CD4-positive, alpha-beta T cell (primary cell): ENCODE measurements around the gene ASB4. TPM values are rescaled to one million over a fixed set of nuclear protein-coding genes. Genes with fewer than 3 reads are reported as not detected.

Experiments used
- ATAC-seq: fragments of 200-7000 bp; cut with Tn5 transposase; one replicate; pipeline ENCODE4 v1.10.0; 2022; ENCODE audit warnings: mild to moderate bottlenecking; ENCODE audit not compliant: poor library complexity
- CTCF ChIA-PET: fragments of 350-600 bp; sonication (Branson Sonifier 250); formaldehyde crosslinking; loops from one replicate; lab custom pipeline; 2021; ENCODE audit warnings: antibody characterized with exemption, inconsistent platforms; lab: Charles Lee
- POLR2A ChIA-PET: fragments of 350-600 bp; sonication (Branson Sonifier 250); formaldehyde crosslinking; loops from one replicate; lab custom pipeline; 2021; ENCODE audit warnings: antibody characterized with exemption, inconsistent platforms; lab: Charles Lee
- DNase-seq, 14 experiments: peaks; one replicate each; pipeline ENCODE4 v3.0.0-alpha.2; 2013 to 2020; ENCODE audit warnings: mixed read lengths in 2 of 14
- H3K27ac ChIP-seq, 2 donors: one replicate each; pipeline versions ENCODE4 v1.5.1 to v1.7.0; 2013; ENCODE audit warnings: low read length in 2 of 2, low read depth in 1 of 2, mild to moderate bottlenecking in 1 of 2
- H3K27me3 ChIP-seq, 2 experiments: 1 replicate in 1 of 2; 2 replicates in 1 of 2; pipeline versions ENCODE4 v1.6.1 to v1.7.0; 2013; ENCODE audit warnings: low read length in 2 of 2, control low read depth in 1 of 2, mild to moderate bottlenecking in 1 of 2, moderate library complexity in 1 of 2; ENCODE audit not compliant: insufficient read depth in 2 of 2, control insufficient read depth in 1 of 2
- H3K36me3 ChIP-seq: one replicate; pipeline ENCODE4 v1.6.1; 2013; ENCODE audit warnings: low read length, control low read depth; ENCODE audit not compliant: insufficient read depth
- H3K4me1 ChIP-seq: one replicate; pipeline ENCODE4 v1.6.1; 2013; ENCODE audit warnings: low read length, control low read depth; ENCODE audit not compliant: insufficient read depth
- H3K4me3 ChIP-seq: one replicate; pipeline ENCODE4 v1.5.1; 2013; ENCODE audit warnings: mild to moderate bottlenecking, low read length, moderate library complexity
- H3K9me3 ChIP-seq, 2 experiments: 1 replicate in 1 of 2; 2 replicates in 1 of 2; pipeline versions ENCODE4 v1.6.1 to v1.7.0; 2013; ENCODE audit warnings: low read length in 2 of 2, mild to moderate bottlenecking in 2 of 2, control low read depth in 1 of 2, moderate library complexity in 1 of 2; ENCODE audit not compliant: control insufficient read depth in 1 of 2, insufficient read depth in 1 of 2
- H3K27ac Mint-ChIP-seq: one replicate; pipeline ENCODE4 v1.8.0; 2020; ENCODE audit warnings: mixed read lengths
- H3K27me3 Mint-ChIP-seq: one replicate; pipeline ENCODE4 v1.8.0; 2021; ENCODE audit warnings: mixed read lengths
- H3K36me3 Mint-ChIP-seq: one replicate; pipeline ENCODE4 v1.8.0; 2021; ENCODE audit warnings: low read depth, mixed read lengths
- H3K4me1 Mint-ChIP-seq: one replicate; pipeline ENCODE4 v1.8.0; 2021; ENCODE audit warnings: low read depth, mixed read lengths
- H3K4me3 Mint-ChIP-seq: one replicate; pipeline ENCODE4 v1.8.0; 2020; ENCODE audit warnings: mild to moderate bottlenecking, mixed read lengths
- H3K9me3 Mint-ChIP-seq: one replicate; pipeline ENCODE4 v1.8.0; 2020; ENCODE audit warnings: mixed read lengths
- CTCF ChIP-seq: fragments of 200-600 bp; IDR thresholded peaks from one replicate; pipeline ENCODE4 v1.8.0; 2022; ENCODE audit warnings: antibody characterized with exemption, mild to moderate bottlenecking
- intact Hi-C, 2 experiments: fragments of 100-400 bp; cut with DNase I in 1 of 2; cut with micrococcal nuclease in 1 of 2; formaldehyde crosslinking; loops; one replicate each; pipeline versions ENCODE4 v1.15.1 to v1.9.0; 2023 to 2025; cut with DNase I, micrococcal nuclease
- total RNA-seq, 174 experiments: library from RNA in 2 of 174; stranded (reverse) in 2 of 174; gene quantifications; one replicate each; pipeline ENCODE4 v1.2.3 and lab custom pipeline; 2021 to 2026

Gene ASB4
- total RNA-seq, 2 experiments from 2014 or later, result not detected

GRCh38 chr7:95481271-95482165, 4.2 kb upstream of the ASB4 start:
- H3K4me3 ChIP-seq, result no peak overlapping the region
- H3K4me3 Mint-ChIP-seq, result no peak overlapping the region
- peaks cover 5% of the 10 kb centered on the region for H3K4me1 Mint-ChIP-seq
- TF ChIP-seq CTCF, result no peak
- H3K36me3 Mint-ChIP-seq, result no peaks in the 10 kb centered on the region
- POLR2A ChIA-PET, result no interaction called here
- no peaks in the 10 kb centered on the region for H3K4me1 ChIP-seq
- no peaks in the 10 kb centered on the region for H3K9me3 Mint-ChIP-seq
- no peaks in the 10 kb centered on the region for H3K9me3 ChIP-seq
- no peaks in the 10 kb centered on the region for H3K36me3 ChIP-seq
- H3K27ac ChIP-seq, result no peak overlapping the region
- DNase-seq, result no peak
- no peaks in the 10 kb centered on the region for H3K27me3 ChIP-seq
- no peak overlapping the region for H3K27ac Mint-ChIP-seq
- H3K27me3 Mint-ChIP-seq, result peaks cover 11% of the 10 kb centered on the region
- CTCF ChIA-PET, result no interaction called here
- no peak for ATAC-seq
- intact Hi-C loops, result no loop called here

GRCh38 chr7:95482424-95482823, 3.3 kb upstream of the ASB4 start:
- H3K4me1 Mint-ChIP-seq, result no peaks in the 10 kb centered on the region
- intact Hi-C loops, result no loop called here
- no peak for TF ChIP-seq CTCF
- Histone ChIP-seq H3K27me3 (no peaks in the 10 kb centered on the region), H3K36me3 (no peaks in the 10 kb centered on the region), H3K4me3 (no peak overlapping the region), H3K9me3 (no peaks in the 10 kb centered on the region), H3K27ac (no peak overlapping the region), H3K4me1 (no peaks in the 10 kb centered on the region)
- H3K9me3 Mint-ChIP-seq, result no peaks in the 10 kb centered on the region
- no peaks in the 10 kb centered on the region for H3K36me3 Mint-ChIP-seq
- ChIA-PET POLR2A (no interaction called here), CTCF (no interaction called here)
- ATAC-seq (no peak), DNase-seq (no peak)
- H3K27ac Mint-ChIP-seq, result no peak overlapping the region
- H3K4me3 Mint-ChIP-seq, result no peak overlapping the region
- peaks cover 11% of the 10 kb centered on the region for H3K27me3 Mint-ChIP-seq

GRCh38 chr7:95490231-95490762, 4.6 kb downstream of the ASB4 start:
- Histone ChIP-seq H3K36me3 (no peaks in the 10 kb centered on the region), H3K4me3 (no peak overlapping the region), H3K4me1 (no peaks in the 10 kb centered on the region), H3K9me3 (no peaks in the 10 kb centered on the region), H3K27ac (no peak overlapping the region), H3K27me3 (no peaks in the 10 kb centered on the region)
- ChIA-PET CTCF (interaction anchor here (1.2 to 1.9 kb wide), 2 partner anchors 13 to 15 kb away, joined by 4 to 9 read pairs; no protein-coding TSS in a partner anchor), POLR2A (no interaction called here)
- Mint-ChIP-seq H3K4me3 (no peak overlapping the region), H3K27ac (no peak overlapping the region), H3K9me3 (no peaks in the 10 kb centered on the region), H3K36me3 (no peaks in the 10 kb centered on the region), H3K27me3 (no peaks in the 10 kb centered on the region), H3K4me1 (no peaks in the 10 kb centered on the region)
- intact Hi-C loops, result no loop called here
- DNase-seq (no peak), ATAC-seq (no peak)
- TF ChIP-seq CTCF, result no peak
